Mucosa of descending colon (tissue), 3 donors: ENCODE data around the gene EHBP1. TPM values are rescaled to one million over a fixed set of nuclear protein-coding genes. Genes with fewer than 3 reads are reported as not detected.

Experiments used
- ATAC-seq: fragments of 200-7000 bp; cut with Tn5 transposase; one replicate; pipeline ENCODE4 v1.9.1; 2020; ENCODE audit warnings: mild to moderate bottlenecking, moderate library complexity
- DNase-seq, 3 donors: peaks; one replicate each; pipeline ENCODE4 v3.0.0-alpha.2; 2020
- H3K36me3 ChIP-seq: fragments of 200-600 bp; one replicate; pipeline ENCODE4 v1.8.0; 2021; ENCODE audit warnings: low read depth, mild to moderate bottlenecking
- H3K4me1 ChIP-seq: fragments of 200-600 bp; one replicate; pipeline ENCODE4 v1.8.0; 2021; ENCODE audit warnings: low read depth, mild to moderate bottlenecking
- H3K4me3 ChIP-seq: fragments of 200-600 bp; one replicate; pipeline ENCODE4 v1.8.0; 2021; ENCODE audit warnings: mild to moderate bottlenecking
- H3K9me3 ChIP-seq: fragments of 200-600 bp; one replicate; pipeline ENCODE4 v1.8.0; 2021; ENCODE audit warnings: mild to moderate bottlenecking
- intact Hi-C, 2 donors: fragments of 100-400 bp; cut with DNase I in 1 of 2; cut with micrococcal nuclease in 1 of 2; formaldehyde crosslinking; loops; one replicate each; pipeline versions ENCODE4 v1.11.0 to v1.11.1; 2022; cut with DNase I, micrococcal nuclease
- total RNA-seq, 3 donors: library from RNA; stranded (reverse); fragmentation: NEBNext Ultra II Directional in 2 of 3; extraction: Animal tissue kit (Norgen Biotek cat#: 25700) in 2 of 3; gene quantifications; one replicate each; pipeline versions ENCODE4 v1.2.1 to v1.2.4, GENCODE V29; 2021 to 2023
- TF ChIP-seq, protein P1 (sequence below): fragments of 200-600 bp; IDR thresholded peaks from one replicate; pipeline ENCODE4 v1.8.0; 2022; ENCODE audit warnings: antibody characterized with exemption, mild to moderate bottlenecking
- donor health status: DM: no; HTN: no; CAD: no; lungs with moderate emphysema.
- donor health status: DM: no; HTN: no; CAD: no.
- donor health status: DM: no; HTN: yes; CAD: no.

The EHBP1 gene
- total RNA-seq, 3 donors from 2014 or later, result 26.9 to 136 (median 28.2) TPM

DNA sequence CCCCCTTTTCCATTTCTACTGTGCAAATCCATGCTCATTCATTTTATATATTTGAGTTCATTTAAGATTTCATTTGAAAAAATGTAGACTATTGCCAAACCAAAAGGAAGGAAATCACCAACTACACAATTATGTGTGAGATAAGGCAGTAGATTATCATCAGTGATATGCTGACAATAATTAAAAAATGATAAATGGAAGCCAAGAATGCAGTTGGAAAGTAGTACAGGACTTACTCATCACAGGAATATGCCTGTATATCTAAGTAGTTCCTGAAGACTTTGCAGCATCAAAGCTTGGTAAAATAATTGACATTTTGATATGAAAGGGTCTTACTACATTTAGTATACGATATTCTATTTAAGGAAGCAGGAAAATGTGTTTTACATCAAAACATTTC, 179.0 kb downstream of the EHBP1 start:
- no peak for ATAC-seq
- intact Hi-C loops, result no loop called here
- H3K36me3 ChIP-seq, result no peaks in the 10 kb centered on the region
- no peak for DNase-seq
- no peaks in the 10 kb centered on the region for H3K9me3 ChIP-seq
- TF ChIP-seq, protein P1, sequence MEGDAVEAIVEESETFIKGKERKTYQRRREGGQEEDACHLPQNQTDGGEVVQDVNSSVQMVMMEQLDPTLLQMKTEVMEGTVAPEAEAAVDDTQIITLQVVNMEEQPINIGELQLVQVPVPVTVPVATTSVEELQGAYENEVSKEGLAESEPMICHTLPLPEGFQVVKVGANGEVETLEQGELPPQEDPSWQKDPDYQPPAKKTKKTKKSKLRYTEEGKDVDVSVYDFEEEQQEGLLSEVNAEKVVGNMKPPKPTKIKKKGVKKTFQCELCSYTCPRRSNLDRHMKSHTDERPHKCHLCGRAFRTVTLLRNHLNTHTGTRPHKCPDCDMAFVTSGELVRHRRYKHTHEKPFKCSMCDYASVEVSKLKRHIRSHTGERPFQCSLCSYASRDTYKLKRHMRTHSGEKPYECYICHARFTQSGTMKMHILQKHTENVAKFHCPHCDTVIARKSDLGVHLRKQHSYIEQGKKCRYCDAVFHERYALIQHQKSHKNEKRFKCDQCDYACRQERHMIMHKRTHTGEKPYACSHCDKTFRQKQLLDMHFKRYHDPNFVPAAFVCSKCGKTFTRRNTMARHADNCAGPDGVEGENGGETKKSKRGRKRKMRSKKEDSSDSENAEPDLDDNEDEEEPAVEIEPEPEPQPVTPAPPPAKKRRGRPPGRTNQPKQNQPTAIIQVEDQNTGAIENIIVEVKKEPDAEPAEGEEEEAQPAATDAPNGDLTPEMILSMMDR, result no peak
- no peak overlapping the region for H3K4me3 ChIP-seq
- no peaks in the 10 kb centered on the region for H3K4me1 ChIP-seq

DNA sequence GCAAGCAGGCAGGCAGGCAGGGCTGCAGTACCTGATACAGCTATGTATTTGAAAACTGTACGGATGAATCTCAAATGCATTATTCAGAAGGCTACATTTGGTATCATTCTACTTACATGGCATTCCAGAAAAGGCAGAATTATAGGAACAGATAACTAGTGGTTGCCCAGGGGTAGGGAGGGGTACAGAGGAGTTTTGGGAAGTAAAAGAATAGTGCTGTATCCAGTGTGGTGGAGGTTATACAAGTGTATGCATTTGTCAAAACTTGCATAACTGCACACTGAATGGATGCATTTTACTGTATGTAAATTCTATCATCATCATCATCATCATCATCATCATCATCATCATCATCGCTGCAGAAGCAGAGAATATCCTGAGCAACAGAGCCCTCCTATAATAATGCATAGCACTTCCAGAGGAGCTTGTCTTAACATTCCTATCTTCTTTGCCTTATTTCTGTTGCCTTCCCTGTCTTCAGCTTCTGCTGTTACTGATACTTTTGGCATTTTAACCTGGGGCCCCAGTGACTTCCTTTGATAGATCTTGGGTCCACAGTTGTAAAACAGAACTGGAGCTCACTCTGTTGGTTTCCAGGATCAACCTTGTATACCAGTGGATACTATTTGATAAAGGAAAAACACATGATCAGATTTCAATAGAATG, 189.6 kb downstream of the EHBP1 start:
- TF ChIP-seq, protein P1, result no peak
- no peak for ATAC-seq
- no peaks in the 10 kb centered on the region for H3K4me1 ChIP-seq
- no peaks in the 10 kb centered on the region for H3K9me3 ChIP-seq
- no peak overlapping the region for H3K4me3 ChIP-seq
- no peak for DNase-seq
- H3K36me3 ChIP-seq, result no peaks in the 10 kb centered on the region
- intact Hi-C loops, result no loop called here

DNA sequence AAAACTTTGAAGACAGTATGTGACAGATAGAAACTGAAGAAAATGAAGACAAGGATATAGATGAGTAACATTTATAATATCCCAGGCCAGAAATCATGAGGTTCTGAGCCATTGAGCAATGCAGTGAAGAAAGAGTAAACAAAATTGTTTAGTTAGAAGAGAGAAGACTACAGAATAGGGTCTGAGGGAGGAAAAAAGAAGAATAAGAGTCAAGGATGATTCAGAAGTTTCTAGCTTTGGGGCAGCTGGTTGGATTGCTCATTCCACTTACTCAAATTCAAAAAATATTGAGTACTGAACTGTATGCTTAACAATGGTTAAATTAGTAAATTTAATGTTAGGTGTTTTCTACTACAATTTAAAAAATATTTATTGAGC, 190.1 kb downstream of the EHBP1 start:
- H3K4me1 ChIP-seq, result no peaks in the 10 kb centered on the region
- ATAC-seq, result no peak
- H3K36me3 ChIP-seq, result no peaks in the 10 kb centered on the region
- no peaks in the 10 kb centered on the region for H3K9me3 ChIP-seq
- TF ChIP-seq, protein P1, result no peak
- intact Hi-C loops, result no loop called here
- DNase-seq, result no peak
- no peak overlapping the region for H3K4me3 ChIP-seq

DNA sequence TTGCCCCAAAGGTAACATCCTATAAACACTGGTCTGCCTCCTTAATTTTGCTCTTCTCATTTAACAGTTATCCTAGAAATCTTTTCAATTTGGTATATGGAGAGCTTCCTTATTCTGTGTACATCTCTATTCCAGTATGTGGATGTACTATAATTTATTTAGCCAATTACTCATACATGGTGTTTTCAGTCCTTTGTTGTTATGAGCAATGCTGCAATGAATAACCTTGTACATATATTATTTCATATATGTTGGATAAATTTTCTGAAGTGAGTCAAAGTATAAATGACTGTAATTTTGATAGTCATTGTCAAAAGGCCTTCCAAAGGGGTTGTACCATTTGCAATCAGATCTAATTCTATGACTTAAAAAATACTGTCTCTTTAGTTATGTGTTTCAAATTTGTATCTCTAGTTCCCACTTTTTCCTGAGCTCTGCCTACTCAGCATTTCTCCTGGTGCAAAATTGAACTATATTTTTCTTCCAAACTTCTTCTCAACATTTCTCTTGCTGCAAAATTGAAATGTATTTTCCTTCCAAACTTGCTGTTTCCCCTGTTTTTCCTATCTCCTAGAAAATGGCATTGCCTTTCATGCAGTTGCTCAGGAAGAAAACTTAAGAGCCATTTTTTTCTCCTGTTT, 191.8 kb downstream of the EHBP1 start:
- TF ChIP-seq, protein P1, result no peak
- no peak for DNase-seq
- intact Hi-C loops, result no loop called here
- H3K9me3 ChIP-seq, result no peaks in the 10 kb centered on the region
- ATAC-seq, result no peak
- no peak overlapping the region for H3K4me3 ChIP-seq
- no peaks in the 10 kb centered on the region for H3K4me1 ChIP-seq
- no peaks in the 10 kb centered on the region for H3K36me3 ChIP-seq

DNA sequence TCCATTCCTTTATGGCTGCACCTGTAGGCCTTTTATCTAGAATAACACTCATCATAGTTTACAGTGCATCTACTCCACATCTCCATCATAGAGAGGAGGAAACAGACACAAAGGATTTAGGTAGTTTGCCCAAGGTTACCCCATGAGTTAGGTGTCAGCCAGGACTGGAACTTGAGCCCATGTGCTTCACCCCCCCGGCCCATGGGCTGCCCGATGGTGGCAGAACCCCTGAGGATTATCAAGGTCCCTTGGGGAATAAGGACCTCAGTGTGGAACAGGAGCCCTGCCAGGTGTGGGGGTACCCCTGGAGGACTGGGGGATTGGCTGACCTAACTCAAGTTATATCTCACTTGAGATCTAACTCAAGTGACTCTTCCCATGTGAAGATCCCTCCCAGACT, 198.8 kb downstream of the EHBP1 start:
- Histone ChIP-seq H3K4me1 (no peaks in the 10 kb centered on the region), H3K9me3 (no peaks in the 10 kb centered on the region), H3K36me3 (no peaks in the 10 kb centered on the region), H3K4me3 (no peak overlapping the region)
- ATAC-seq, result no peak
- DNase-seq, result no peak
- intact Hi-C loops, result no loop called here
- TF ChIP-seq, protein P1, result no peak
